GM04504 (cell line): Measurements from ENCODE around the gene KIRREL1.

Experiments used
- DNase-seq: peaks from one replicate; pipeline ENCODE4 v3.0.0-alpha.2; 2012; ENCODE audit warnings: low read depth

Gene KIRREL1

DNA sequence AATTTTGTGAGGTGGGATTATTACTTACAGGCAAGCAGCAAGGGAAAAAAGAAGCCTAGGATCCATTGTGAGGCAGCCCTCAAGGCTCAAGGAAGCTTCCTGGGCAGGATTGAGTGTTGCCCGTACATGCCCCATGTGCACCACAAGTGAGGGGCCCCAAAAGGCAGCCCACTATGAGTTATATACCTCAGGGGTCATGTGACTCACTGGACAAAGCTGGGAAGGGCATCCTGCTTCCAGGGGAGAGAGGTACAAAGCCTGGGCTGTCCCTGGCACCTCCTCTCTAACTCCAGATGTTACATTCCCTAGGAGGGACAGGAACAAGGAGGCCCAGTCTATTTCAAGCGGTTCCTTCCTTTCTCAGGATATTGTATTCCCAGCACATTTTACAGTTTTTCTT, 153.3 kb downstream of the KIRREL1 start:
- DNase-seq = no peak

DNA sequence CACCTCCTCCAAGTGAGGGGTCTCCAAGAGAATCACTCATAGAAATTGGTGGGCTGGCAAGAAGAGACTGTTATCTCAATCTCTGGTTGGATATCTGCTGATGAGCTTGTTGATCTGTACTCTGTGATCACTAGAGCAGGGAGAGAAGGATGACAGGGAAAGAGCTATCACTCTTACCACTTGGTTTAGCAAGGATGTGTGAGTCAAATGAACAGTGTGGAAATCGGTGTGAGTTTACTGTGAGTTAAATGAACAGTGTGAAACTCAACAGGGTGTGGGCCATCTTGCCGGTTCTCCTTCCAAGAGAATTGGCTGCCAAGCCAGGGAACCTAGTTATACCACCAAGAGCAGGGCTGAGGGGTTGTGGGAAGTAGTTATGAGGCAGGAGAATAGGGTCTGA, 154.0 kb downstream of the KIRREL1 start:
- DNase-seq = no peak

GRCh38 chr1:158147869-158148268, 154.4 kb downstream of the KIRREL1 start:
- no peak for DNase-seq

- no peak for DNase-seq
These were observed 155.0 kb downstream of the KIRREL1 start for GRCh38 chr1:158148468-158148867.

DNA sequence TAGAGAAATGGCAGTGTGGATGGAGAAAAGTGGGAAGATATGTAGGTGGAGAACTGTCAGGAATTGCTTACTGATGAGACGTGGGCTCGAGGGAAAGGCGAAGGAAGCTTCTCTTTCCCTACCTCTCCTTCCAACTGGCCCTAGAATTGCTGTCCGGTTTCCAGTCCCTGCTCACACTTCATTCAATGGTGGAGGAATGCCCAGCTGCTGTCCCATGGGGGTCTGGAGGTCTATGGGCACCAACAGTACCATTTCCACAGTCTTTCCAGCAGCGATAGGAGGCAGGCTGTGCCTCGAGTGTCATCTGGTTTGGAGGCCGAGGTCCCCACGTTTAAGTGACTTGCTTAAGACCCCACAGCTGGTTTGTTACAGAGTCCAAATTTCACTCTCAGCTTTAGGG, 155.7 kb downstream of the KIRREL1 start:
- DNase-seq = no peak
